ENCODE measurements around the gene GJA9.
"Not testable (repeated sequence)": the region's sequence is repeated elsewhere in the genome, so short reads cannot be mapped to it uniquely, and the experiment has no call there.

Gene GJA9

DNA sequence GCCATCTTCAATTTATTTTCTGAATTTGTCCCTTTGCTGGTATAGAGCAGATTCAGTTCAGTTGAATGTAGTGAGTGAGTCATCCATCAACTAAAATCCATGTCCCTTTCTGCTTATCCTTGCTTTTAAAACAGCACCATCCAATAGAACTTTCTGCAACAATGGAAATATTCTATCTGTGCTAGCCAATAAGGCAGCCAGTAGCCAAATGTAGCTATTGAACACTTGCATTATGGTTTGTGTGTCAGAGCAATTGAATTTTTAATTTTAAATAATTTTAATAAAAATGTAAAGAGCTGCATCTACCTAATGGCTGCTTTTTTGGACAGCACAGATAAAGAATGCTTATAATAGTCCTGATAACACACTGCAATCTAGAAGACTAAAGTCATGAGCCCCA lies at the start of gene GJA9:
GJA9 (minus strand) TSS at position 101 of the 400 bp plus-strand sequence. CDS start 5,489 bp downstream, outside the sequence.
- in situ Hi-C loops (cut with HindIII; ENCODE audit: low sequenced_read_pairs) = no loop called here

DNA sequence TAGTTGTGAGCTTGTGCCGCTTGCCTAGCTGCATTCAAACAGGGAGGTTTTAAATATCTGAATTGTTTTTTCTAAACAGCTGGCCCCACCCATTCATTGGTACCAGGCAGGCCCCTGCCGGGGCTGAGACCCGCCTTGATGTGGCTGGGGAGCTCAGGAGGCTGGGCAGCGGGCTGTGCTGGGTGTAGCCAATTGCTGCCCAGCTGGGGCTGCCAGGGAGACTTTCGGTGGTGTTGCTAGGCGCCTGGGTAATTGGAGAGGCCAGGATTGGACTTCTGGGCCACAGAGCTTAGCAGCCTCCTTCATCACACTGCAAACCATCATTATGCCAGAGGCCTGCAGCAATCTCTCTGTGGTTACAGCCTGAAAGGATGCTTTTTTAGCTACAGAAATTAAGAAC lies 48.1 kb upstream of the GJA9 start:
- in situ Hi-C loops (cut with HindIII; ENCODE audit: low sequenced_read_pairs) = no loop called here

DNA sequence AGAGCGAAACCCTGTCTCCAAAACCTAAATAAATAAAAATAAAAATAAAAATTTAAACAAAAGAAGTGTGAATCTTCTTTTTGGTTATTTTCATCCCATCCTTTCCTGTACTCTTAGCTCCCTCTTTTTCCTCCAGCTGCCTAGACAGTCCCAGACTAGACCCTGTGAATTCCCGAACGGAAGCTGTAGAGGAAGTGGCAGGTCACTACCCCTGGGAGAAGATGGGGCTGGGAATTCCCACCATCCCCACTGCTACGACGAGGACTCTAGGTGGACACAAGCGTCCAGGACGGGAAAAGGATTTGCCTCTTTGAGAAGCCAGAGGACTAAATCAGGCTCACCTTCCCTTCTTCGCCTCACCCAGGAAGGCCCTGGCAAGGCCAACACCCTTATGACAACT lies 47.7 kb upstream of the GJA9 start:
- in situ Hi-C loops (cut with HindIII; ENCODE audit: low sequenced_read_pairs) = no loop called here

DNA sequence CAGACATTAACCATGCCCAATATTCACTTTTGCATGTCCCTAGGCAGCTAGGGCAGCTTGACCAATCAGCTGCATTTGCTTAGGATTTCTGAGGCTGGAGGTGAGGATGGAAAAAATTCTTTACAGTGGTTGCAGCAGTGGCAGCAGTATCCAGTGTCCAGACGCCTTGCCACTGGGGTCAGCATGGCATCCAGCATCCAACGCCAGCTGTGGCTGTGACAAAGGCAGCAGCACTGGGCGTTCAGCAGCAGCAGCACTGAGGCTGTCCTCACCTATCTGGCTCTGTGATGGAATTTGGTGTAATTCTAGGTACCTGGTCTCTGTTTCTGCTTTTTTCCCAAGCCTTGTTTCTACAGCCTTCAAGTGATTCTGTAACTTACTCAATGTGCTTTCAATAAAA lies 44.7 kb upstream of the GJA9 start:
- in situ Hi-C loops (cut with HindIII; ENCODE audit: low sequenced_read_pairs) = no loop called here

DNA sequence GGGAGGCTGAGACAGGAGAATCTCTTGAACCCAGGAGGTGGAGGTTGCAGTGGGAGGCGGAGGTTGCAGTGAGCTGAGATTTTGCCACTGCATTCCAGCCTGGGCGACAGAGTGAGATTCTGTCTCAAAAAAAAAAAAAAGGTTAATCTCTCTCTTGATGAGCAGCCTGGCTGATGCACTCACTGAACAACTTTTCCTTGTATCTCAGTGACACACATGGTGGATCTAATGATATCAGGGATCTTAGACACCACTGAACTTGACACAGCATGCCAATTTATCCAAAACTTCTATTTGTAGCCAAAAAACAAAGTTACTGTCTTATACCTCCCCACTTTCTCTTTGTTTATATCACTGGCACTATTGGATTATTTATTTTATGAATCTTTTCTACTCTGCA lies 44.0 kb upstream of the GJA9 start:
- in situ Hi-C loops (cut with HindIII; ENCODE audit: low sequenced_read_pairs) = no loop called here

DNA sequence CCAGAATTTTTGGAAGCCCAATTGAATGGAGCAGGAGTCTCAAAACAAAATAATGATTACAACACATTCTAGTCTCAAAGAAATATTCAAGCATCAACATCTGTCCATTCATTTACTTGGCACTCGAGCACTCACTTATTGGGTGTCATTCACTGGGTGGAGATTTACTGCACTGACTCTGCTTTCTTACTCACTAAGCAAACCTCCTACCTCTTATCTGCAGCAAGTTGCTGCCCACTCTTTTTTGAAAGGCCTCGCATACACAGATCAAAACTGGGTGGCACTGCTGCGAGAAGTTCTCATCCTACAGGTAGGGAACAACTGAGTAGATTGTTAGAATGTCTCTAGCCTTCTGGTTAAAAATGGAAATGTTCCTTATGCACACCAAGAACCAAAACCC lies 42.2 kb upstream of the GJA9 start:
- in situ Hi-C loops (cut with HindIII; ENCODE audit: low sequenced_read_pairs) = no loop called here

DNA sequence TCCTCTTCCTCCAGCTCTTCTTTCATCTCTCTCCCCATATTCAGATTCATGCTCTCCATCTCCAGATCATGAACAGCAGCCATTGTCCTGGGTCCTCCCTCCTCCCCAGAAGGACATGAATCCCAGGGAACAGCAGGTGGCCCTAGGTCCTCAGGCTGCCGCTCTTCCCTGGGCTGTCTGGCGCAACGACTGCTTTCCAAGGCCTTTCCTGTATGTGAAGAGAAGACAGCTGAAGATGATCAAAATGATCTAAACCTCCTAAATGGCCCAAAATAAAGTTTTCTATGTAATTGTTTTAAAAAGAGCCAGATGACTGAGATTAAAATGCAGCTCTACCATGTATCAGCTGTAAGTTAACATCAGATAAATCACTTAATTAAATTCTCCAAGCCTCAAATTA lies 37.7 kb upstream of the GJA9 start:
- in situ Hi-C loops (cut with HindIII; ENCODE audit: low sequenced_read_pairs) = no loop called here

DNA sequence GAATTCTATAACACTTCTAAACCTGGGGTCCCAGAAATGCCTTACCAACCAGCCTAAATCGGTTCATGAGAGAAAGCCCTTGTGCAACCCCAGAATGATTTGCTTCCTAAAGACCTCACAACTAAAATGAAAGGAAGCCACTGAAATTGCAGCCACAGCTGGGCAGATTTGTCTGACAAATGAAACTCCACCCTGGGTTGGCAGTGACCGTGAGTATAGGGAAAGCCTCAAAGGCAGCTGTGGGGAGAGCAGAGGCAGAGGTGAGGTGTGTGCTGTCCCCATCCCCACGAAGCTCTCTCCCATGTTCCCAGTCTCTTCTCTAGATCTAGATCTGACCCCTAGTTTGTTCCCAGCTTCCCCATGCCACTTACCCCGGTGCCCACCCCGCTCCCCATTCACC lies 37.2 kb upstream of the GJA9 start:
- in situ Hi-C loops (cut with HindIII; ENCODE audit: low sequenced_read_pairs) = no loop called here

DNA sequence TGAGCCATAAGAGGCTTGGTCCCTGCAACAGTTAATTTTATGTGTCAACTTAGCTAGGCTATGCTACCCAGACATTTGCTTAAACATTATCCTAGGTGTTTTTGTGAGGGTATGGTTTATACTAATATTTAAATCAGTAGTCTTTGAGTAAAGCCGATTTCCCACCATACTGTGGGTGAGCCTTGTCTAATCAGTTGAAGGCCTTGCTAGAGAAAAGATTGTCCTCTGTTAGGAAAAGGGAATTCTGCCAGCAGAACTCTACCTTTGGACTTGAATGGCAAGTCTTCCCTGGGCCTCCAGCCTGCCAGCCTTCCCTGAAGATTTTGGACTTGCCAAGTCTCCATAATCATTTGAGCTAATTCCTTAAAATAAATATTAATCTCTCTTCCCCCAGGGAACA lies 36.4 kb upstream of the GJA9 start:
- in situ Hi-C loops (cut with HindIII; ENCODE audit: low sequenced_read_pairs) = no loop called here

DNA sequence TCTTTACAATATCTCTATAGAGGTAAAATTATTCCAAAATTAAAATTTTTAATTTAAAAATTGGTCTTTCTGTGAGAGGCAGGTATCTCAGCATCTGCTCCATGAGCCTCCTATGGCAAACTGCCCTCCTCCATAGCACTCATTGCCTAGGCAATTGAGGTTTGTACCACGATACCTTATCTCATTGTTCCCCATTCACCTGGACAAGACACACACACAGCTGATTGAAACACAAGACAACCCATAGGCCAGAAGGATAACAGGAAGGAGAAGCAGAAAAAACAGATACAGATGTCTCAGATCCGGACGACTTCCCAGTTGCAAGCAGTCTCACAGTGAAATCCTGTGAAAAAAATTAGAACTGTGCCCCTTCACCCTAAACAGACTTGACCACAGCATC lies 36.0 kb upstream of the GJA9 start:
- in situ Hi-C loops (cut with HindIII; ENCODE audit: low sequenced_read_pairs) = no loop called here

DNA sequence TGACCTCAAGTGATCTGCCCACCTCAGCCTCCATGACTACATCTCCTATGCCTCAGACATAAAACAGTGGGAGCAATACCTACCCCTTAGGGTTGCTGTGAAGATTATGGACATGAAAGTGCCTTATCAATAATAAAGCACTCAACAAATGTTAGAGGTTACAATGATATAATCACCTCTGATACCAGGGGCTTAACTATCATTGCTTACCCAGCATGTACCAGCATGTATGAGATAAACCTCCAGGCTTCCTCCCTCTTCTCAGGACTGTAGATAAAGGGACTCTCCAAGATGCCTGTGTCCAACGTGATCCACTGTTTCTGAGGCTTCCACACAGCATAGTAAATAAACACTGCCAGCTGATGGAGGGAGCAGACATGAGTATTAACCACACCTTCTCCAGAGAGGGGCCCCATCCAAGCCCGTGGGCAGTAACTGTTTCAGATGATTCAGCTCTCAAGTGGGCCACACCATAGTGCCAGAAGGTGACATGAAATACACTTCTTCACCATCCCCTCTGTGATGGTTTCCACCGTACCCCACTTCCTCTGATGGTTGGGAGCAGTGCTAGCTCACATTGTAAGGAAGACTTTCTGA lies 34.1 kb upstream of the GJA9 start:
- in situ Hi-C loops (cut with HindIII; ENCODE audit: low sequenced_read_pairs) = no loop called here

DNA sequence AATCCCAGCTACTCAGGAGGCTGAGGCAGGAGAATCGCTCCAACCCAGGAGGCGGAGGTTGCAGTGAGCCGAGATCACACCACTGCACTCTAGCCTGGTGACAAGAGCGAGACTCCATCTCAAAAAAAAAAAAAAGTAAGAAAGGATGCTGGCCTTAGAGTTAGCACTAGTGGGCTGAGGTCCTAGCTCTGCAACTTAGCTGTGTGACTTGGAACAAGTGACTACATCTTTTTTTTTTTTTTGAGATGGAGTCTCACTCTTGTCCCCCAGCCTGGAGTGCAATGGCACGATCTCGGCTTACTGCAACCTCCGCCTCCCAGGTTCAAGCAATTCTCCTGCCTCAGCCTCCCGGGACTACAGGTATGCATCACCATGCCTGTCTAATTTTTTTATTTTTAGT lies 33.5 kb upstream of the GJA9 start:
- in situ Hi-C loops (cut with HindIII; ENCODE audit: low sequenced_read_pairs) = not testable (repeated sequence)

DNA sequence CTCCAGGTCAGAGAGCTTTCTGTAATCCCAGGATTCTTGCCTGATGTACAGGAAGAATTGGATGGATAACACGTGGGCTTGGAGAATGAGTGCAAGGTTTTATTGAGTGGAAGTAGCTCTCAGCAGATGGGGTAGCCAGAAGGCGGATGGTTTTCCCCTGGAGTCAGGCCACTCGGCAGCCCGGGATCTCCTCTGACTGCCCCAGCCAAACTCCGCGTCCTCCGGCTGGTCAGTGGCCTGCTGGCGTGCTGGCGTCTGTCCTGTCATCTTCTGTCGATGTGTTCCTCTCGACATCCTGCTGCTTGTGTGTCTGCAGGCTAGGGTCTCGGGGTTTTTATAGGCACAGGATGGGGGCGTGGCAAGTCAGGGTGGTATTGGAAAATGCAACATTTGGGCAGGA lies 27.4 kb upstream of the GJA9 start:
- in situ Hi-C loops (cut with HindIII; ENCODE audit: low sequenced_read_pairs) = no loop called here

DNA sequence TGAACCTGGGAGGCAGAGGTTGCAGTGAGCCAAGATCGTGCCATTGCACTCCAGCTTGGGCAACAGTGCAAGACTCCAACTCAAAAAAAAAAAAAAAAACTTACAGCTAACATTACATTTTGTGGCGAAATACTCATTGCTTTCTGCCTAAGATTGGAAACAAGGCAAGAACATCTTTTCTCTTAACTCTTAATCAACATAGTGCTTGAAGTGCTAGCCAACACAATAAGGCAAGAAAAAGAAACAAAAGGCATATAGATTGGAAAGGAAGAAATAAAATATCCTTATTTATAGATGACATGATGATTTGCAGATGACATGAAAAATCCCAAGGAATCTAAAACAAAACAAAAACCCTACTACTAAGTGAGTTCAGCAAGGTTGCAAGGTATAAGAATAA lies 24.6 kb upstream of the GJA9 start:
- in situ Hi-C loops (cut with HindIII; ENCODE audit: low sequenced_read_pairs) = no loop called here

DNA sequence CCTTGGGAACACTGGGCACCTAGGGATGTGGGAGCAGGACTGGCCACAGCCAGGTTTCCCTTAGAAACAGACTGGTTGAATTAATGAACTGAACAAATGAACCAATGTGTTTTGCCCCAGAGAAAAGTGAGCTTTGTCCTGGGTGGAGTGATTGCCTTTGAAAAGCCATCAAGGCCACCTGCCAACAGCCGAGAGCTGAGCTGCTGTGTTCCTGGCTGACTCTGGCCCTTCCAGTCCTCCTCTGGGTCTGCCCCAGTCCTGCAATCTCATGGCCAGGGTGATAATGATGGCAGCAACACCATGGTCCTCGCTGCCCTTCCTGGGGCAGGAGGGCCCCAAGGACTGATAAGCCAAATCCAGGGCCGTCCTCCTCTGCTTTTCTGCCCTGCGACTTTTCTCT lies 18.2 kb upstream of the GJA9 start:
- in situ Hi-C loops (cut with HindIII; ENCODE audit: low sequenced_read_pairs) = no loop called here

DNA sequence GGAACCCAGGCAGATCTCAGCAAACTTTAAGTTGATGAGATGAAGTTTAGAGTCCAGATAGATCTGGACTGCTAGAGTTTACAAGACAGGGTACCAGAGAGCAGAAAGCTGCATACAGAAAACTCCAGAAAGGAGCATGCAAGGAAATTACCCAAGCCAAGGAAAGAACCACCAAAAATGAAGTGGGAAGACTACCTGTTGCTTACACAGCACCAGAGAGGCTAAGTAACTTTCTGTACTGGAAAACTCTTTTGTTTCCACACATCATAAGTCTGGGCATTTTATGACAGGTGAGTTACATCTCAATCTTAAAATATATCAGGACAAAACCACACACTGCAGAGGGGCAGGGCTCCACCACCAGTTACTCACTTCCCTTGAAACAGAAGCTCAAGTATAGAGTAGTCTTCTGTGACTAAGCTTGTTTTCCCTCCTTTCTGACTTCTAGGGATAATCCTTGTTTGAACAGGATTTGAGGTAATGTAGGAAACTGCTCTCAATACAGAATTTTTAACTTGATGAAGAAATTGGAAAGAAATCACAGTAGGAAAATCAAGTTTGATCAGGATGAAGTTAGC lies 17.4 kb upstream of the GJA9 start:
- in situ Hi-C loops (cut with HindIII; ENCODE audit: low sequenced_read_pairs) = no loop called here

DNA sequence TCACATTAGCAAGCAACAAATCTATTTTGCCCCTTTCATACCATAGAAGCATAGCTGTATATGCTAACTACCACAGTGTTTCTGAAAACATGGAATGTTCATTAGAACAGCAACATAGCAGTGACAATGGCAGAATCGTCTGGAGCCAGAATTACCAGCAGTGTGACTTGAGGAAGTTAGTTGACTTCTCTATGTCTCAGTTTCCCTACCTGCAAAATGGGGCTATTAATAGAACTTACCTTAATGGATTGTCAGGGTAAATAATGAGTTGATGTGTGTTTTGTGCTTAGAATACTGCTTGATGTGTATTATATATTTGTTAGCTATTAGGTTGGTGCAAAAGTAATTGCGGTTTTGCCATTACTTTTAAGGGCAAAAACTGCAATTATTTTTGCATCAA lies 14.8 kb upstream of the GJA9 start:
- in situ Hi-C loops (cut with HindIII; ENCODE audit: low sequenced_read_pairs) = no loop called here

DNA sequence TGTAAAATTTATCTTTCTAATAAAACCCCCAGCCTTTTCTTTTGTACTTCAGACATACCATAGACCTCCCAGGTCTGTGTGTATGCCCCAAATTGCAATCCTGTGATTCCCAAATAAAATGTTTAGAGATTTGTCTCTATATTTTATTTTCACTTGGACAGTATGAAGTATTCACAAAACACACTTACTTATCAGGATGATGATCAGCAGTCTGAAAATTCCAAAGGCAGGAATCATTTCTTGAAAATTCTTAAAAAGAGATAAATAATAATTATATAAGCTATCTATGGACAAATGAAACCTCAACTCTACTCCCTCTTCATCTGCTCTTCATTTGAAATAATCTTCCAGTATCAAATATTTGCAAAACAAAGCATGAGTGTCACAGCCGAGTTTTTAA lies 11.6 kb upstream of the GJA9 start:
- in situ Hi-C loops (cut with HindIII; ENCODE audit: low sequenced_read_pairs) = no loop called here

DNA sequence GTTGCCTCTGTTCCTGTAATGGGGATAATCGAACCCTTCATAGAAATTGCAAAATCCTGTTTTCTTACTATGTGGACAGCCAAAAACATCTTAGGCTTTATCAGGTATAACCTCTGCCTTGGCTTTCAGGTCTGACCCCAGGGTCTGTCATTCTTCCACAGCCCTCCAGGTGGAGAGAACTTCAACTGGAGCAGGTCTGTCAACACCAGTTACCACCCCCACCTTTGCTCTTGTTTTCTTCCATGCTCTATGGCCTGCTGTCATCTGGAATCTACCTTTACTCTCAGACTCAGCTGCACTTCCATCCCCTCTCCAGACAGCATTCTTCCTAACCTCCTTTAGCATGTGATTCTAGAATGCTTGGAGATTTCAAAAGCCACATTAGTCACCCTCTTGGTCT lies 10.4 kb upstream of the GJA9 start:
- in situ Hi-C loops (cut with HindIII; ENCODE audit: low sequenced_read_pairs) = no loop called here

DNA sequence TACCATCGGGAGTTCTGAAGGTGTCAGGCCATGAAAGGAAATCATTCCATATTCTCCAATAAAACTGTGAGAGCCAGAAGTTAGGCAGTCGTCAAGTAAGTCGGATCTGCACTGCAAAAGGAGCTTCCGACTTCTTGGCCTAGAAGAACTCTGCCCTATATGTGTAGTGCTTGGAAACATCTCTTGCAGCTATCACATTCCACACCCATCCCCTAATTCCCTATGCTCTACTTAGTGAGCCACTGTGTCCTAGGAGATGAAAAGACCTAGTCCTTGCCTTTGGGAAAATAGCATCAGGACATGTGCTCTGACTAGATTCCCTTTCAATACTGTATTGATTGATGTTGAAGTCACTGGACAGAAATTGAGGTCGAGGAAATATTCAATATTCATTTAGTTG lies 8.2 kb upstream of the GJA9 start:
- in situ Hi-C loops (cut with HindIII; ENCODE audit: low sequenced_read_pairs) = no loop called here

DNA sequence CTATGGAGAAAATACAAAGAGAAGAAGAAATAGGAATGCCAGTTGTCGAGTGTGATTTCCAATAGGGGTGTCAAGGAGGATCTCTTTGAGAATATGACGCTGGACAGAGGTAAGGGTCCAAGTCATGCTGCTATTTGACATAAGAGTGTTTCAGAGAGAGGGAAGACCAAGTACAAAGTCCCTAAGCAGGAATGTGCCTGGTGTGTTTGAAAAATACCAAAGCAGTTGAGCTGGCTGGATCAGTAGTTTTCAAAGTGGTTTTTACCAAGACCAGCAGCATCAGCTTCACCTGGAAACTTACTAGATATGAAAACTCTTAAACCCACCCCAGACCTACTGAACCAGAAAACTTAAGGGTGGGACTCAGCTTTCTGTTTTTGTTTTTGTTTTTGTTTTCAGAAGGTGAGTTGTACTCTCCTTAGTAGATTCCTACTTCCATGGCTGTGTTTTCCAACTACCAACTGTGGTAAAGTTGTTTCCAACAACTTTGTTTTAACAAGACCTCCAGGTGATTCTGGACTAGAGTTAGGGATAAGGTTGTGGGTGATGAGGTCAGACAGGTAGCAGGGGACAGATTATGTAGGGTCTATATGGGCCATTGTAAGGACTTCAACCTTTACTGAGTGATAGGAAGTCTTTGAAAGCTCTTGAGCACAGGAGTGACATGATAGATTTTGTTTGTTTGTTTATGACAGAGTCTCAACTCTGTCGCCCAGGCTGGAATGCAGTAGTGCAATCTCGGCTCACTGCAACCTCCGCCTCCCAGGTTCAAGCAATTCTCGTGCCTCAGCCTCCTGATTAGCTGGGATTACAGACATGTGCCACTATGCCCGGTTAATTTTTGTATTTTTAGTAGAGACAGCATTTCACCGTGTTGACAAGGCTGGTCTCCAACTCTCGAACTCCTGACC lies 7.3 kb upstream of the GJA9 start:
- in situ Hi-C loops (cut with HindIII; ENCODE audit: low sequenced_read_pairs) = no loop called here

DNA sequence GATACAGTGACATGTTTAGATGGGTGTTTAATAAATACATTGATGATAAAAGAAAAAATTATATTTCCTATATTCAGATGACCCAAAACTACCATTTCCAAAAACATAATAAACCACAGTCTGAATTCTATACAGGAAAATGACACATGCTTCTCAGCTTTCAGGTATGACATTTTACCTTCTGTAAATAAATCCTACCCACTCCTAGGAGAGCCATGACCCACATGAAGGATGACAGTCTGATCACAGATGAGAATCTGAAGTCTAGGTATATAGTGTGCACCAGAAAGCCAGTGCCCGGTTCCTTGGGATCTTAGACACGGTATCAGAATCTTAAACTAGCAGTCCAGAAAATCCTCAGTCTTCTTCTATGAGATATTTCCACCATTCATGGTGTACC lies 3.7 kb upstream of the GJA9 start:
- in situ Hi-C loops (cut with HindIII; ENCODE audit: low sequenced_read_pairs) = no loop called here
